T-cell (primary cell): ENCODE results near the gene CTU2. TPM values are rescaled to one million over a fixed set of nuclear protein-coding genes. Genes with fewer than 3 reads are reported as not detected.

Source experiments
- ATAC-seq, 4 experiments: fragments of 200-7000 bp in 3 of 4; fragments of 150-1000 bp in 1 of 4; cut with Tn5 transposase; replicated peaks in 1 of 4; 1 replicate in 3 of 4; 2 replicates in 1 of 4; pipeline ENCODE4 v1.10.0; 2021; ENCODE audit warnings: moderate library complexity in 3 of 4, mild to moderate bottlenecking in 2 of 4, moderate number of reproducible peaks in 1 of 4
- CTCF ChIA-PET, 2 donors: fragments of 300-600 bp; sonication (Branson Sonifier 250); formaldehyde crosslinking; loops; one replicate each; lab custom pipeline; 2022; ENCODE audit warnings: antibody characterized with exemption in 2 of 2; lab: Charles Lee
- POLR2A ChIA-PET, 2 donors: fragments of 300-600 bp; sonication (Branson Sonifier 250); formaldehyde crosslinking; loops; one replicate each; lab custom pipeline; 2022; ENCODE audit warnings: antibody characterized with exemption in 2 of 2; lab: Charles Lee
- DNase-seq, 35 experiments: peaks; one replicate each; pipeline versions ENCODE4 v3.0.0 to v3.0.0-alpha.2; 2013 to 2023
- H3K27ac ChIP-seq: one replicate; pipeline ENCODE4 v1.5.1; 2013; ENCODE audit warnings: low read length
- H3K27me3 ChIP-seq, 2 experiments: replicated peaks in 1 of 2; 1 replicate in 1 of 2; 2 replicates in 1 of 2; pipeline versions ENCODE4 v1.6.1 to v1.7.0; 2013; ENCODE audit warnings: low read length in 1 of 2, mixed read lengths in 1 of 2; ENCODE audit not compliant: control insufficient read depth in 2 of 2, insufficient read depth in 2 of 2; ENCODE audit errors: extremely low read depth in 1 of 2
- H3K36me3 ChIP-seq, 2 donors: 1 replicate in 1 of 2; 2 replicates in 1 of 2; pipeline versions ENCODE4 v1.6.1 to v1.7.0; 2013; ENCODE audit warnings: low read length in 1 of 2; ENCODE audit not compliant: control insufficient read depth in 2 of 2, insufficient read depth in 1 of 2; ENCODE audit errors: extremely low read depth in 1 of 2
- H3K4me1 ChIP-seq, 2 experiments: 1 replicate in 1 of 2; 2 replicates in 1 of 2; pipeline versions ENCODE4 v1.6.1 to v1.7.0; 2013; ENCODE audit warnings: low read length in 2 of 2, mixed read lengths in 1 of 2; ENCODE audit not compliant: insufficient read depth in 2 of 2, control insufficient read depth in 1 of 2; ENCODE audit errors: extremely low read depth in 1 of 2
- H3K4me3 ChIP-seq, 2 donors: 1 replicate in 1 of 2; 2 replicates in 1 of 2; pipeline versions ENCODE4 v1.5.1 to v1.7.0; 2013; ENCODE audit warnings: mild to moderate bottlenecking in 2 of 2, low read length in 1 of 2, moderate library complexity in 1 of 2; ENCODE audit not compliant: control insufficient read depth in 1 of 2; ENCODE audit errors: extremely low read depth in 1 of 2
- H3K9me3 ChIP-seq: 2 replicates; pipeline ENCODE4 v1.7.0; 2013
- H3K27ac Mint-ChIP-seq, 2 donors: one replicate each; pipeline ENCODE4 v1.8.0; 2020 to 2021; ENCODE audit warnings: mild to moderate bottlenecking in 2 of 2, mixed read lengths in 2 of 2
- H3K27me3 Mint-ChIP-seq, 2 donors: one replicate each; pipeline ENCODE4 v1.8.0; 2021 to 2022; ENCODE audit warnings: mixed read lengths in 2 of 2
- H3K36me3 Mint-ChIP-seq: one replicate; pipeline ENCODE4 v1.8.0; 2021; ENCODE audit warnings: mixed read lengths
- H3K4me1 Mint-ChIP-seq, 3 donors: one replicate each; pipeline ENCODE4 v1.8.0; 2020 to 2022; ENCODE audit warnings: mixed read lengths in 3 of 3, mild to moderate bottlenecking in 1 of 3
- H3K4me3 Mint-ChIP-seq, 3 donors: one replicate each; pipeline ENCODE4 v1.8.0; 2020 to 2022; ENCODE audit warnings: mild to moderate bottlenecking in 3 of 3, mixed read lengths in 3 of 3, moderate library complexity in 3 of 3
- H3K9me3 Mint-ChIP-seq, 3 donors: one replicate each; pipeline ENCODE4 v1.8.0; 2020 to 2022; ENCODE audit warnings: mixed read lengths in 3 of 3
- WGBS: methylation state at CpG from one replicate; pipeline ENCODE4 v1.1.5; 2013; ENCODE audit warnings: missing lambda C conversion rate; ENCODE audit not compliant: insufficient coverage; 5-methylcytosine and 5-hydroxymethylcytosine counted together
- total RNA-seq, 35 experiments: library from RNA in 6 of 35; stranded (reverse) in 6 of 35; fragments of 120-200 nt in 1 of 35; gene quantifications; one replicate each; pipeline versions ENCODE4 v1.2.1 to v1.2.4 and lab custom pipeline; 2013 to 2026

The CTU2 gene
- total RNA-seq, 5 donors from 2014 or later (not counting 1 experiment from before 2014, with no cell fraction given) = 30.1 to 39.5 (median 38.6) TPM

- peaks cover 3% of the 10 kb centered on the region for H3K36me3 Mint-ChIP-seq
- peaks cover 3 to 16% of the 10 kb centered on the region in 2 donors for H3K36me3 ChIP-seq
- peak overlapping the region; percentile 75 to 78 (median 77) for H3K4me3 Mint-ChIP-seq
- H3K4me3 ChIP-seq = peak overlapping the region; percentile 85 to 88
- peak overlapping the region; percentile 74 to 81 for H3K27ac Mint-ChIP-seq
- no peaks in the 10 kb centered on the region for H3K27me3 Mint-ChIP-seq
- H3K4me1 ChIP-seq = peaks cover 19 to 60% of the 10 kb centered on the region in 2 experiments
- ChIA-PET CTCF (interaction anchor here in 1 of 2 donors (0.6 kb wide), 1 partner anchor 137 kb away, joined by 3 read pairs; the partner anchor contains the start of gene ZC3H18), POLR2A (no interaction called here)
- peaks cover 43 to 51% (median 43%) of the 10 kb centered on the region in 3 donors for H3K4me1 Mint-ChIP-seq
- peak overlapping the region; percentile 77 for H3K27ac ChIP-seq
- no peaks in the 10 kb centered on the region for H3K27me3 ChIP-seq
- DNase-seq (peak in 1 of 35 experiments; percentile 40), ATAC-seq (no peak)
- WGBS = 47% methylated on average over 5 of the region's 17 CpGs
- no peaks in the 10 kb centered on the region for H3K9me3 ChIP-seq
- no peaks in the 10 kb centered on the region for H3K9me3 Mint-ChIP-seq
Measured at GRCh38 chr16:88706965-88707826, 893 bp downstream of the CTU2 start.

- Histone ChIP-seq H3K27me3 (no peaks in the 10 kb centered on the region), H3K36me3 (peaks cover 18 to 34% of the 10 kb centered on the region in 2 donors), H3K27ac (no peak overlapping the region), H3K4me3 (no peak overlapping the region), H3K9me3 (no peaks in the 10 kb centered on the region), H3K4me1 (peaks cover 9 to 30% of the 10 kb centered on the region in 2 experiments)
- H3K27ac Mint-ChIP-seq = no peak overlapping the region
- H3K27me3 Mint-ChIP-seq = no peaks in the 10 kb centered on the region
- no peaks in the 10 kb centered on the region for H3K9me3 Mint-ChIP-seq
- ChIA-PET CTCF (no interaction called here), POLR2A (interaction anchor here in 1 of 2 donors (0.6 kb wide), 1 partner anchor 217 kb away, joined by 4 read pairs; no protein-coding TSS in a partner anchor)
- peaks cover 10 to 20% (median 10%) of the 10 kb centered on the region in 3 donors for H3K4me1 Mint-ChIP-seq
- DNase-seq = no peak
- WGBS = 86% methylated on average over 15 of the region's 16 CpGs
- no peak overlapping the region for H3K4me3 Mint-ChIP-seq
- H3K36me3 Mint-ChIP-seq = no peaks in the 10 kb centered on the region
- ATAC-seq = no peak
Measured at GRCh38 chr16:88710556-88710955, 4.3 kb downstream of the CTU2 start.

- Histone ChIP-seq H3K4me1 (peaks cover 8 to 26% of the 10 kb centered on the region in 2 experiments), H3K27me3 (no peaks in the 10 kb centered on the region), H3K27ac (no peak overlapping the region), H3K36me3 (peaks cover 20 to 47% of the 10 kb centered on the region in 2 donors), H3K9me3 (no peaks in the 10 kb centered on the region), H3K4me3 (no peak overlapping the region)
- POLR2A ChIA-PET = no interaction called here
- CTCF ChIA-PET = no interaction called here
- Mint-ChIP-seq H3K9me3 (no peaks in the 10 kb centered on the region), H3K36me3 (no peaks in the 10 kb centered on the region), H3K4me1 (peaks cover 10 to 18% (median 10%) of the 10 kb centered on the region in 3 donors), H3K27me3 (no peaks in the 10 kb centered on the region), H3K4me3 (no peak overlapping the region), H3K27ac (peak overlapping the region; percentile 22 to 39)
- 89% methylated on average over 15 of the region's 18 CpGs for WGBS
- ATAC-seq (no peak), DNase-seq (no peak)
Measured at GRCh38 chr16:88711750-88712340, 5.5 kb downstream of the CTU2 start.

GRCh38 chr16:88712362-88712979 lies 6.2 kb downstream of the CTU2 start:
- DNase-seq = no peak
- Histone ChIP-seq H3K4me3 (no peak overlapping the region), H3K36me3 (peaks cover 20 to 53% of the 10 kb centered on the region in 2 donors), H3K9me3 (no peaks in the 10 kb centered on the region), H3K27me3 (no peaks in the 10 kb centered on the region), H3K4me1 (peaks cover 2 to 20% of the 10 kb centered on the region in 2 experiments), H3K27ac (no peak overlapping the region)
- no peaks in the 10 kb centered on the region for H3K27me3 Mint-ChIP-seq
- peak overlapping the region in 1 of 2 donors; percentile 16 for H3K27ac Mint-ChIP-seq
- H3K4me1 Mint-ChIP-seq = peaks cover 3 to 12% (median 4%) of the 10 kb centered on the region in 3 donors
- no peak for ATAC-seq
- 86% methylated on average over 20 of the region's 25 CpGs for WGBS
- H3K36me3 Mint-ChIP-seq = peaks cover 5% of the 10 kb centered on the region
- H3K9me3 Mint-ChIP-seq = no peaks in the 10 kb centered on the region
- ChIA-PET CTCF (no interaction called here), POLR2A (interaction anchor here in 1 of 2 donors (0.8 kb wide), 1 partner anchor 62 kb away, joined by 7 read pairs; no protein-coding TSS in a partner anchor)
- no peak overlapping the region for H3K4me3 Mint-ChIP-seq

- DNase-seq (no peak), ATAC-seq (no peak)
- no peaks in the 10 kb centered on the region for H3K9me3 ChIP-seq
- POLR2A ChIA-PET = interaction anchor here in 1 of 2 donors (0.8 kb wide), 1 partner anchor 63 kb away, joined by 7 read pairs; no protein-coding TSS in a partner anchor
- WGBS = 96% methylated on average over 7 of the region's 15 CpGs
- peaks cover 5% of the 10 kb centered on the region for H3K36me3 Mint-ChIP-seq
- CTCF ChIA-PET = no interaction called here
- H3K27ac ChIP-seq = no peak overlapping the region
- no peaks in the 10 kb centered on the region for H3K27me3 ChIP-seq
- peaks cover 0 to 14% of the 10 kb centered on the region in 2 experiments for H3K4me1 ChIP-seq
- no peaks in the 10 kb centered on the region for H3K9me3 Mint-ChIP-seq
- H3K27me3 Mint-ChIP-seq = no peaks in the 10 kb centered on the region
- no peak overlapping the region for H3K4me3 Mint-ChIP-seq
- peaks cover 0 to 6% (median 2%) of the 10 kb centered on the region in 3 donors for H3K4me1 Mint-ChIP-seq
- no peak overlapping the region for H3K4me3 ChIP-seq
- no peak overlapping the region for H3K27ac Mint-ChIP-seq
- H3K36me3 ChIP-seq = peaks cover 21 to 58% of the 10 kb centered on the region in 2 donors
Measured at GRCh38 chr16:88713054-88713453, 6.8 kb downstream of the CTU2 start.
